PC-3 (cell line): ENCODE results near the gene SEC63. TPM values are rescaled to one million over a fixed set of nuclear protein-coding genes. Genes with fewer than 3 reads are reported as not detected.

Experiments
- ATAC-seq: fragments of 200-7000 bp; cut with Tn5 transposase; 2 replicates; pipeline ENCODE4 v1.9.1; 2020; ENCODE audit warnings: mild to moderate bottlenecking, moderate library complexity
- BruUV-seq: library from RNA; stranded (reverse); fragments of 400-500 nt; replicated peaks from 2 replicates; lab custom pipeline; 2021; lab: Mats Ljungman, UMichigan
- CTCF ChIA-PET: fragments of 300-600 bp; sonication (Branson Sonifier 250); formaldehyde crosslinking; loops from one replicate; lab custom pipeline; 2022; ENCODE audit warnings: antibody characterized with exemption; lab: Charles Lee
- POLR2A ChIA-PET: fragments of 300-600 bp; sonication (Branson Sonifier 250); formaldehyde crosslinking; loops from one replicate; lab custom pipeline; 2022; ENCODE audit warnings: antibody characterized with exemption; ENCODE audit not compliant: unreplicated experiment; lab: Charles Lee
- DNase-seq: peaks from one replicate; pipeline ENCODE4 v3.0.0-alpha.2; 2015
- H2AFZ ChIP-seq: fragments of 300-600 bp; sonication (generic); 2 replicates; pipeline ENCODE4 v1.6.0; 2016; ENCODE audit warnings: antibody characterized with exemption, low read length
- H3F3A ChIP-seq: fragments of 300-600 bp; sonication (generic); one replicate; pipeline ENCODE4 v1.6.0; 2017; ENCODE audit warnings: antibody characterized with exemption, low read length, control low read depth, mild to moderate bottlenecking; ENCODE audit not compliant: unreplicated experiment
- H3K27ac ChIP-seq: fragments of 300-600 bp; sonication (generic); 2 replicates; pipeline ENCODE4 v1.5.1; 2016; ENCODE audit warnings: mild to moderate bottlenecking, low read length
- H3K27me3 ChIP-seq: fragments of 300-600 bp; sonication (generic); 2 replicates; pipeline ENCODE4 v1.6.1; 2016; ENCODE audit warnings: low read length, mixed read lengths
- H3K36me3 ChIP-seq: fragments of 300-600 bp; sonication (generic); 2 replicates; pipeline ENCODE4 v1.6.1; 2016; ENCODE audit warnings: low read depth, mixed run types, low read length, mixed read lengths
- H3K4me1 ChIP-seq: fragments of 300-600 bp; sonication (generic); 2 replicates; pipeline ENCODE4 v1.5.1; 2016; ENCODE audit warnings: low read length; ENCODE audit not compliant: insufficient read depth
- H3K4me2 ChIP-seq: fragments of 300-600 bp; sonication (generic); 2 replicates; pipeline ENCODE4 v1.6.0; 2016; ENCODE audit warnings: low read length
- H3K4me3 ChIP-seq: fragments of 300-600 bp; sonication (generic); 2 replicates; pipeline ENCODE4 v1.5.1; 2016; ENCODE audit warnings: mild to moderate bottlenecking, low read length, mixed read lengths
- H3K79me2 ChIP-seq: fragments of 300-600 bp; sonication (generic); 2 replicates; pipeline ENCODE4 v1.6.1; 2017; ENCODE audit warnings: low read length, mixed read lengths
- H3K9ac ChIP-seq: fragments of 300-600 bp; sonication (generic); 2 replicates; pipeline ENCODE4 v1.6.0; 2016; ENCODE audit warnings: mild to moderate bottlenecking, low read length
- H3K9me2 ChIP-seq: fragments of 300-600 bp; sonication (generic); replicated peaks from 2 replicates; pipeline ENCODE4 v1.6.1; 2016; ENCODE audit warnings: mixed run types, low read length, mixed read lengths
- H3K9me3 ChIP-seq: fragments of 300-600 bp; sonication (generic); 2 replicates; pipeline ENCODE4 v1.6.1; 2016; ENCODE audit warnings: low read length, mixed read lengths
- H4K20me1 ChIP-seq: fragments of 300-600 bp; sonication (generic); 2 replicates; pipeline ENCODE4 v1.6.1; 2016; ENCODE audit warnings: low read length, mixed read lengths
- EZH2 ChIP-seq: fragments of 300-600 bp; sonication (generic); IDR thresholded peaks from one replicate; pipeline ENCODE4 v1.6.1; 2017; ENCODE audit warnings: antibody characterized with exemption, mild to moderate bottlenecking, low read length; ENCODE audit not compliant: unreplicated experiment
- EZH2phosphoT487 ChIP-seq: fragments of 300-600 bp; sonication (generic); IDR thresholded peaks from 2 replicates; pipeline ENCODE4 v1.6.1; 2018; ENCODE audit warnings: mild to moderate bottlenecking, antibody characterized with exemption, low read length, borderline replicate concordance
- intact Hi-C: fragments of 100-400 bp; cut with micrococcal nuclease; formaldehyde crosslinking; loops from 2 replicates; pipeline ENCODE4 v1.9.0; 2023
- total RNA-seq: library from RNA; depleted of rRNA; stranded (reverse); fragments of >200 nt; gene quantifications from 2 replicates; pipeline ENCODE4 v1.2.3, GENCODE V29; 2014
- TF ChIP-seq, protein P1 (sequence below): fragments of 300-600 bp; sonication (generic); conservative IDR thresholded peaks from 2 replicates; pipeline ENCODE4 v1.5.1; 2017; ENCODE audit warnings: antibody characterized with exemption, low read depth, mild to moderate bottlenecking, low read length

Gene SEC63
- total RNA-seq, 1 experiment from 2014 or later = 12.2 TPM

DNA sequence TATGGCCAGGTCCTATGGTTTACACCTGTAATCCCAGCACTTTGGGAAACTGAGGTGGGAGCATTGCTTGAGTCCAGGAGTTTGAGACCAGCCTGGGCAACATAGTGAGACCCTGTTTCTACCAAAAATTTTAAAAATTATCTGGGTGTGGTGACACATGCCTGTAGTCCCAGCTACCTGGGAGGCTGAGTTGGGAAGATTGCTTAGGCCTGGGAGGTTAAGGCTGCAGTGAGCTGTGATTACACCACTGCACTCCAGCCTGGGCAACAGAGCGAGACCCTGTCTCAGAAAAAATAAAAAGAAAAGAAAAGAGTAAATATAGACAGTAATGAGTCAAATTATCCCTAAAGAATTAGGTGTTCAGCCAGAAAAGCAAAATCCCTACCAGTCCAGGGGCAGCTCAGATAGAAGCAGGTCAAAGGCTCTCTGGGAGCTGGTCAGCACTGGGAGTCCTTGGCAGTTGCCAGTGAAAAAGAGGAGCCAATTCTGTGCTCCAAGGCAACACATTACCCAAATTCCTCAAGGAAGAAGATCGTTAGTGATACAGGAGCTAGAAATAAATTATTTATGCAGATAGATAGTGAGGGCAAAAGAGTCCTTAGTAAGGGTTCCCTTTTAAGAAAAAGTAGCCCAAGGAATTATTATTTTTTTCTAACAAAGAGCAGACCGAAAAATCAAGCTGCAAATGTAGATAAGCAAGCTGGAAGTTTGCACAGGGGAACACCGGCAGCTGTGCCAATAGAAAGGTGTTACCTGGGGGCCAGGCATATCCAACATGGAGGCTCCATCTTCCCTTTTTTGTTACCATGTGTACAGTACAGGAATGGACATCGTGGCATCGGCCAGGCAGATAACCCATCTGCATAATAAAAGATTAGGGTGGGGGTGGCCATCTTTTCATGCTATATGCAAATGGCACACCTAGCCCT, 31.4 kb upstream of the SEC63 start:
- H3K79me2 ChIP-seq = no peaks in the 10 kb centered on the region
- CTCF ChIA-PET = no interaction called here

DNA sequence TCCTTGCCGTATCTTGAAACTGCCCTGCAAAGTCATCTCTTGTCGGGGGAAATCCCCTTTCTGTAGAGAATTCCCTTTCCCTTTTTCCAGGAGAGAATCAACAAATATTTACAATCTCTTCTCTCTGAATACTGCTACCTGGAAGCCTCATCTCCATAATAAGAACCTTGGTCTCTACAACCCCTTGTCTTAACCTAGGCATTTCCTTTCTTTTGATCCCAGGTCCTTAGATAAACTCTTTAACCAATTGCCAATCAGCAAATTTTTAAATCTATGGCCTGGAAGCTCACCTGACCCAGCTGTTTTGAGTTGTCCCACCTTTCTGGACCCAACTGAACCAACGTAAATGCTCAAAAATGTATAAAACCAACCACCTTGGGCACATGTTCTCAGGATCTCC, 30.6 kb upstream of the SEC63 start:
- TF ChIP-seq, protein P1, sequence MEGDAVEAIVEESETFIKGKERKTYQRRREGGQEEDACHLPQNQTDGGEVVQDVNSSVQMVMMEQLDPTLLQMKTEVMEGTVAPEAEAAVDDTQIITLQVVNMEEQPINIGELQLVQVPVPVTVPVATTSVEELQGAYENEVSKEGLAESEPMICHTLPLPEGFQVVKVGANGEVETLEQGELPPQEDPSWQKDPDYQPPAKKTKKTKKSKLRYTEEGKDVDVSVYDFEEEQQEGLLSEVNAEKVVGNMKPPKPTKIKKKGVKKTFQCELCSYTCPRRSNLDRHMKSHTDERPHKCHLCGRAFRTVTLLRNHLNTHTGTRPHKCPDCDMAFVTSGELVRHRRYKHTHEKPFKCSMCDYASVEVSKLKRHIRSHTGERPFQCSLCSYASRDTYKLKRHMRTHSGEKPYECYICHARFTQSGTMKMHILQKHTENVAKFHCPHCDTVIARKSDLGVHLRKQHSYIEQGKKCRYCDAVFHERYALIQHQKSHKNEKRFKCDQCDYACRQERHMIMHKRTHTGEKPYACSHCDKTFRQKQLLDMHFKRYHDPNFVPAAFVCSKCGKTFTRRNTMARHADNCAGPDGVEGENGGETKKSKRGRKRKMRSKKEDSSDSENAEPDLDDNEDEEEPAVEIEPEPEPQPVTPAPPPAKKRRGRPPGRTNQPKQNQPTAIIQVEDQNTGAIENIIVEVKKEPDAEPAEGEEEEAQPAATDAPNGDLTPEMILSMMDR = no peak
- TF ChIP-seq EZH2phosphoT487 (no peak), EZH2 (no peak)
- no peaks in the 10 kb centered on the region for H3K9me3 ChIP-seq
- intact Hi-C loops = no loop called here

More for the DNA sequence above, 31.4 kb upstream of the SEC63 start:
- TF ChIP-seq EZH2 (no peak), EZH2phosphoT487 (no peak)
- TF ChIP-seq, protein P1 = no peak
- Histone ChIP-seq H2AFZ (no peak overlapping the region), H3K9me3 (no peaks in the 10 kb centered on the region), H3K9me2 (no peaks in the 10 kb centered on the region), H3K4me1 (no peaks in the 10 kb centered on the region), H4K20me1 (no peaks in the 10 kb centered on the region), H3K36me3 (no peaks in the 10 kb centered on the region), H3K27ac (no peak overlapping the region), H3K4me2 (no peak overlapping the region), H3K27me3 (no peaks in the 10 kb centered on the region), H3K9ac (no peak overlapping the region), H3K4me3 (no peak overlapping the region), H3F3A (no peaks in the 10 kb centered on the region)
- POLR2A ChIA-PET = no interaction called here
- intact Hi-C loops = no loop called here
- BruUV-seq = no TSS peak
- ATAC-seq (no peak), DNase-seq (no peak)

DNA sequence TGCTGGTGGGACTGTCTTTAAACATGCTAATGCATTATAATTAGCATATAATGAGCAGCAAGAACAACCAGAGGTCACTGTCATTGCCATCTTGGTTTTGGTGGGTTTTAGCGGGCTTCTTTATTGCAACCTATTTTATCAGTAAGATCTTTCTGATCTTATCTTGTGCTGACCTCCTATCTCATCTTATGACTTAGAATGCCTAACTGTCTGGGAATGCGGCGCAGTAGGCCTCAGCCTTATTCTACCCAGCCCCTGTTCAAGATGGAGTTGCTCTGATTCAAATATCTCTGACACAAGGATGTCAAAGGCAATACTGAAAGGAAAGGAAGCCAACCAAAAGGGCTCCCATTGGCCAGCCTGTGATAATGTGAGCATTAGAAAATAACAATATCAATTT, 29.8 kb upstream of the SEC63 start:
- H3K27ac ChIP-seq = no peak overlapping the region
- H3K9me3 ChIP-seq = no peaks in the 10 kb centered on the region
- H3K79me2 ChIP-seq = no peaks in the 10 kb centered on the region
- BruUV-seq = no TSS peak
- no peaks in the 10 kb centered on the region for H3K4me1 ChIP-seq
- ATAC-seq (no peak), DNase-seq (no peak)
- H3K36me3 ChIP-seq = no peaks in the 10 kb centered on the region
- no peak overlapping the region for H3K4me2 ChIP-seq
- H3K9ac ChIP-seq = no peak overlapping the region
- no peaks in the 10 kb centered on the region for H3F3A ChIP-seq
- intact Hi-C loops = no loop called here
- H4K20me1 ChIP-seq = no peaks in the 10 kb centered on the region
- TF ChIP-seq, protein P1 = no peak
- TF ChIP-seq EZH2phosphoT487 (no peak), EZH2 (no peak)
- ChIA-PET POLR2A (no interaction called here), CTCF (no interaction called here)
- H2AFZ ChIP-seq = no peak overlapping the region
- H3K27me3 ChIP-seq = no peaks in the 10 kb centered on the region
- no peaks in the 10 kb centered on the region for H3K9me2 ChIP-seq
- H3K4me3 ChIP-seq = no peak overlapping the region

More for the DNA sequence above, 30.6 kb upstream of the SEC63 start:
- Histone ChIP-seq H3F3A (no peaks in the 10 kb centered on the region), H3K9ac (no peak overlapping the region), H3K27ac (no peak overlapping the region), H4K20me1 (no peaks in the 10 kb centered on the region), H3K36me3 (no peaks in the 10 kb centered on the region), H3K79me2 (no peaks in the 10 kb centered on the region), H2AFZ (no peak overlapping the region), H3K4me2 (no peak overlapping the region), H3K27me3 (no peaks in the 10 kb centered on the region), H3K4me3 (no peak overlapping the region), H3K4me1 (no peaks in the 10 kb centered on the region), H3K9me2 (no peaks in the 10 kb centered on the region)
- CTCF ChIA-PET = no interaction called here
- no TSS peak for BruUV-seq
- POLR2A ChIA-PET = no interaction called here
- DNase-seq (no peak), ATAC-seq (no peak)
